Measurements from ENCODE around the gene PRPF6. TPM values are rescaled to one million over a fixed set of nuclear protein-coding genes. Genes with fewer than 3 reads are reported as not detected.

PRPF6 gene
- total and polyA plus RNA-seq, 9 donors: 42.8 to 64.4 (median 57.6) TPM

DNA sequence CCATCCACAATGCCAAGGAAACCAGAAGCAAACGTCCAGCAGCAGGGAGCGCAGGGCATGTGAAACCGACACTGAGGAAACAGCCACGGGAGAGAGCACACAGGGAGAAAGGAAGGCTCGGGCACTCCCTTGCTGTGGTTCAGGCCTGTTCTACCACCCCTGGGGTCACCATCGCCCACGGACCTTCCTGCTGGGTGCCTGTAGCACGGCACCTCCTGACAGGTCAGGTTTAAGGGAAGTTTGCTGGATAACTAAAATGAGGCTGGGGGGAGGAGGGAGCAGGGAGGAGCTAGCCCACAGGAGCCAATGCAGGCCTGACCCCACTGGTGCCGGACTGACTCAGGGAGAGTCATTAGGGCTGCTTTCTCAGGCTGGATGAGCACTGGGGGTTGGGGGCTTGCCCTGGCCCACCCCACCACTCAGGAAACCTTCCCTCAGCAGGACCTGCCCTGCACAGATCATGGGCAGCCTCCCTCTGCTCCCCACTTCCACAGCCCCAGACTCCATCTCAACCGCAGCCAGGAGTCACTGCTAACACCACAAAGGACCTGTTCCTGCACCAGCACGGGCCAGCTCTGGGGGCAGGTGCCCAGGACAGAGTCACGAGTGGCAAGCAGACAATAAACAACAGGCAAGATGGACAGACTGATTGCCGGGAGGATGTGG lies 27.0 kb upstream of the PRPF6 start:
- no peak for DNase-seq
- Histone ChIP-seq H3K36me3 (ENCODE audit: control insufficient read depth, insufficient read depth, low read length) (peaks cover 21% of the 10 kb centered on the region), H3K9me3 (replicated peaks; ENCODE audit: control insufficient read depth, low read depth, low read length) (no peaks in the 10 kb centered on the region), H3K27ac (ENCODE audit: low read length) (no peak overlapping the region), H3K27me3 (ENCODE audit: control insufficient read depth, insufficient read depth, low read length) (no peaks in the 10 kb centered on the region), H3K4me3 (ENCODE audit: low read length) (no peak overlapping the region), H3K4me1 (ENCODE audit: control insufficient read depth, insufficient read depth, low read length) (peaks cover 74% of the 10 kb centered on the region)
- 69% methylated on average over 13 of the region's 13 CpGs for WGBS (ENCODE audit: insufficient coverage)

- Histone ChIP-seq H3K9me3 (replicated peaks; ENCODE audit: control insufficient read depth, low read depth, low read length) (no peaks in the 10 kb centered on the region), H3K4me3 (ENCODE audit: low read length) (peak overlapping the region; percentile 95), H3K27me3 (ENCODE audit: control insufficient read depth, insufficient read depth, low read length) (no peaks in the 10 kb centered on the region), H3K27ac (ENCODE audit: low read length) (peak overlapping the region; percentile 75), H3K4me1 (ENCODE audit: control insufficient read depth, insufficient read depth, low read length) (peaks cover 59% of the 10 kb centered on the region), H3K36me3 (ENCODE audit: control insufficient read depth, insufficient read depth, low read length) (peaks cover 35% of the 10 kb centered on the region)
- DNase-seq: peak; percentile 64
- 2% methylated on average over 31 of the region's 31 CpGs for WGBS (ENCODE audit: insufficient coverage)
These were observed 25.6 kb upstream of the PRPF6 start for GRCh38 chr20:63955281-63955826.

- no peaks in the 10 kb centered on the region for H3K27me3 ChIP-seq (ENCODE audit: control insufficient read depth, insufficient read depth, low read length)
- H3K4me3 ChIP-seq (ENCODE audit: low read length): peak within 1 kb of the TSS; percentile 95
- peak; percentile 97 for DNase-seq
- WGBS (ENCODE audit: insufficient coverage): under 1% methylated on average over 82 of the region's 105 CpGs
- H3K36me3 ChIP-seq (ENCODE audit: control insufficient read depth, insufficient read depth, low read length): peaks cover 37% of the 10 kb centered on the region
- no peaks in the 10 kb centered on the region for H3K9me3 ChIP-seq (replicated peaks; ENCODE audit: control insufficient read depth, low read depth, low read length)
- H3K27ac ChIP-seq (ENCODE audit: low read length): peak within 1 kb of the TSS; percentile 75
- peaks cover 52% of the 10 kb centered on the region for H3K4me1 ChIP-seq (ENCODE audit: control insufficient read depth, insufficient read depth, low read length)
These were observed 24.9 kb upstream of the PRPF6 start, which contains the start of gene UCKL1 for GRCh38 chr20:63955827-63956663. Gene UCKL1 (minus strand): TSS chr20:63956416. CDS start chr20:63956372, 44 bp downstream.

DNA sequence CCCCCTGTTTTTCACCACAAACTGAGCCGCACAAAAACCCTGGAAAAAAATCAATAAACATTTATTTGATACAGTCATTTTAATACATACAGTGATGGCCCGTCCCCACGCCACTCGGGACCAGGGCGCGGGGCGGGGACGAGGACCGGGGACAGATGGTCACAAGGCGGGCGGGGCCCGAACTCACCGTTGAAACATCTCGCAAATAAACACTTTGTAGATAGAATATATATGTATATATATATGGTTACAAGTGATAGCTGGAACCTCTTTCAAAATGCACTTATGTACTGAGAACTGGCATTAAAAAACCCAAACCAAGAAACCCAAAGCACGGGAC lies 24.3 kb upstream of the PRPF6 start:
- no peak for DNase-seq
- peaks cover 43% of the 10 kb centered on the region for H3K36me3 ChIP-seq (ENCODE audit: control insufficient read depth, insufficient read depth, low read length)
- H3K9me3 ChIP-seq (replicated peaks; ENCODE audit: control insufficient read depth, low read depth, low read length): no peaks in the 10 kb centered on the region
- WGBS (ENCODE audit: insufficient coverage): 13% methylated on average over 1 of the region's 15 CpGs
- H3K27me3 ChIP-seq (ENCODE audit: control insufficient read depth, insufficient read depth, low read length): no peaks in the 10 kb centered on the region
- H3K27ac ChIP-seq (ENCODE audit: low read length): peak overlapping the region; percentile 69
- peak overlapping the region; percentile 56 for H3K4me3 ChIP-seq (ENCODE audit: low read length)
- H3K4me1 ChIP-seq (ENCODE audit: control insufficient read depth, insufficient read depth, low read length): peaks cover 46% of the 10 kb centered on the region

- Histone ChIP-seq H3K9me3 (replicated peaks; ENCODE audit: control insufficient read depth, low read depth, low read length) (no peaks in the 10 kb centered on the region), H3K4me1 (ENCODE audit: control insufficient read depth, insufficient read depth, low read length) (peaks cover 41% of the 10 kb centered on the region), H3K27me3 (ENCODE audit: control insufficient read depth, insufficient read depth, low read length) (no peaks in the 10 kb centered on the region), H3K4me3 (ENCODE audit: low read length) (peak overlapping the region; percentile 56), H3K36me3 (ENCODE audit: control insufficient read depth, insufficient read depth, low read length) (peaks cover 44% of the 10 kb centered on the region), H3K27ac (ENCODE audit: low read length) (peak overlapping the region; percentile 69)
- peak; percentile 79 for DNase-seq
- 4% methylated on average over 25 of the region's 28 CpGs for WGBS (ENCODE audit: insufficient coverage)
These were observed 23.8 kb upstream of the PRPF6 start for GRCh38 chr20:63957004-63957689.

- Histone ChIP-seq H3K27me3 (ENCODE audit: control insufficient read depth, insufficient read depth, low read length) (no peaks in the 10 kb centered on the region), H3K9me3 (replicated peaks; ENCODE audit: control insufficient read depth, low read depth, low read length) (no peaks in the 10 kb centered on the region), H3K36me3 (ENCODE audit: control insufficient read depth, insufficient read depth, low read length) (peaks cover 44% of the 10 kb centered on the region), H3K4me3 (ENCODE audit: low read length) (no peak overlapping the region), H3K4me1 (ENCODE audit: control insufficient read depth, insufficient read depth, low read length) (peaks cover 34% of the 10 kb centered on the region), H3K27ac (ENCODE audit: low read length) (peak overlapping the region; percentile 69)
- peak; percentile 56 for DNase-seq
- WGBS (ENCODE audit: insufficient coverage): no CpG with 5 or more reads among the region's 13 CpGs
These were observed 23.1 kb upstream of the PRPF6 start for GRCh38 chr20:63957690-63958441.

DNA sequence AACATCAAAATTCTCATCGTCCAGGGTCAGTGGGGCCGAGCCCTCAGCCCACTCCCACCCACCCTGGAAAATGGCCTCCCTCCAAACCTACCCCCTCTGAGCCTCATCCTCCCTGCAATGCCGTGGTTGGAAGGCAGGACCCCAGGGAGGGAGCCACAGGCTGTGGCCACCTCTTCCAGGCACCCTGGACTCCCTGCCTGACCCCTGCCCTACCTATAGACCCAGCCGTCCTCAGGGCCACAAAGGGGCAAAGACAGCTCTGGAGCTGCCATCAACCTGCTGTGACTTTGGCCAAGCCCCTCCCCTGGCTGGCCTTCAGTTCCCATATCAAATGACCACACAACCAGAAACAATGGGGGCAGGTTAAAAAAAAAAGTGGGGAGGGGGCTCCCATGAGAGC lies 22.5 kb upstream of the PRPF6 start:
- H3K4me3 ChIP-seq (ENCODE audit: low read length): no peak overlapping the region
- peaks cover 49% of the 10 kb centered on the region for H3K36me3 ChIP-seq (ENCODE audit: control insufficient read depth, insufficient read depth, low read length)
- peaks cover 33% of the 10 kb centered on the region for H3K4me1 ChIP-seq (ENCODE audit: control insufficient read depth, insufficient read depth, low read length)
- H3K27ac ChIP-seq (ENCODE audit: low read length): no peak overlapping the region
- DNase-seq: no peak
- H3K9me3 ChIP-seq (replicated peaks; ENCODE audit: control insufficient read depth, low read depth, low read length): no peaks in the 10 kb centered on the region
- 50% methylated on average over 3 of the region's 4 CpGs for WGBS (ENCODE audit: insufficient coverage)
- no peaks in the 10 kb centered on the region for H3K27me3 ChIP-seq (ENCODE audit: control insufficient read depth, insufficient read depth, low read length)

GRCh38 chr20:63958964-63959698 lies 21.8 kb upstream of the PRPF6 start:
- Histone ChIP-seq H3K27ac (ENCODE audit: low read length) (no peak overlapping the region), H3K27me3 (ENCODE audit: control insufficient read depth, insufficient read depth, low read length) (no peaks in the 10 kb centered on the region), H3K36me3 (ENCODE audit: control insufficient read depth, insufficient read depth, low read length) (peaks cover 56% of the 10 kb centered on the region), H3K4me1 (ENCODE audit: control insufficient read depth, insufficient read depth, low read length) (peaks cover 27% of the 10 kb centered on the region), H3K4me3 (ENCODE audit: low read length) (no peak overlapping the region), H3K9me3 (replicated peaks; ENCODE audit: control insufficient read depth, low read depth, low read length) (no peaks in the 10 kb centered on the region)
- no peak for DNase-seq
- WGBS (ENCODE audit: insufficient coverage): 64% methylated on average over 7 of the region's 10 CpGs

GRCh38 chr20:63959699-63960075 lies 21.2 kb upstream of the PRPF6 start:
- Histone ChIP-seq H3K27me3 (ENCODE audit: control insufficient read depth, insufficient read depth, low read length) (no peaks in the 10 kb centered on the region), H3K27ac (ENCODE audit: low read length) (no peak overlapping the region), H3K4me3 (ENCODE audit: low read length) (no peak overlapping the region), H3K9me3 (replicated peaks; ENCODE audit: control insufficient read depth, low read depth, low read length) (no peaks in the 10 kb centered on the region), H3K4me1 (ENCODE audit: control insufficient read depth, insufficient read depth, low read length) (peaks cover 22% of the 10 kb centered on the region), H3K36me3 (ENCODE audit: control insufficient read depth, insufficient read depth, low read length) (peaks cover 56% of the 10 kb centered on the region)
- WGBS (ENCODE audit: insufficient coverage): 77% methylated on average over 7 of the region's 17 CpGs
- no peak for DNase-seq
